ENCODE measurements around the gene RBMS3. TPM values are rescaled to one million over a fixed set of nuclear protein-coding genes. Genes with fewer than 3 reads are reported as not detected.
A peak's percentile ranks its signal among the peaks of the same experiment; 100 is the strongest.

Gene RBMS3
- total RNA-seq, 1 donor from 2014 or later = 0.47 TPM

DNA sequence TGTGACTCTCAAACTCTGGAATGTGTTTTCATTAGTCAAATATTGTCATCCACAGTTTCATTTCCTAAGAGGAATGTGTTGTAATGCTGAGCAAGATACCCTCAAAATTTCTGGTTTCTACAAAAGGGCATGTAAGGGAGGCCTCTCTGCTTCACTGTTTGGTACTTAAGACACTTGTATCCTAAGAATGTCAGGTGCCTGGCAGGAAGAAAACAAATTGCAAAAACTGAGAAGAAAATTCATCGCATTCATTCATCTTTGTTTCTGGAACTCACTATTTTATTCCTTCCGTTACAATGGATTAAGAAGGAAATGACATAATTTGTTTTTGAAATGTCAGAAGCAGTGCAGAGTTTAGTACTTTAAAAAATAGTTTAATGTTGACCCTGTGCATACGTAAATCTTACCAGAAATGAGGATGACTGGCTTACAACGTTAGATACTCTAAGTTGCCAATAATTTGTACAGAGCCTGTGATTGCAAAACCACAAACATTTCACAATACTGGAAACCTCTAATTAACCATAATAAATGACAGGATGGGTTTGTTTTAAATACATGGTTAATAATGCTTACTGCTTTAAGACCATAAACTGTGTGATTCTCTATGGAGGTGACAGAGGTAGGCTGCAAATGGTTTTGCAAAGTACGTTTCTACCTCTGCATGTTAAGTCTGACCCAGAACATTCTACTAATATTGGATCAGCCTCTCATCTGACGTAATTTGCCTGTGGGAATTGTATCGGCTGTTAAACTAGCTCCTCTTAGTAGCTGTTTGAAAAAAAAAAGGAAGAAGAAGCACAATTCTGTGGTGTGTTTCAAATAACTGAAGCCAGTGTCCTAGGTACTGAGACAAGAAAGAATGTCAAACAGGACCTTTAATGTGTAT lies 477.8 kb downstream of the RBMS3 start:
- Histone ChIP-seq H3K79me2 (ENCODE audit: low read depth) (no peaks in the 10 kb centered on the region), H3K9ac (no peak overlapping the region), H3K4me2 (peak overlapping the region; percentile 63), H3K36me3 (no peaks in the 10 kb centered on the region), H2AFZ (replicated peaks) (no peak overlapping the region), H3F3A (ENCODE audit: low read depth) (peaks cover 4% of the 10 kb centered on the region), H3K9me3 (ENCODE audit: low read depth) (no peaks in the 10 kb centered on the region), H3K27ac (no peak overlapping the region), H3K4me3 (no peak overlapping the region), H4K20me1 (ENCODE audit: low read depth) (no peaks in the 10 kb centered on the region), H3K4me1 (peaks cover 16% of the 10 kb centered on the region), H3K27me3 (no peaks in the 10 kb centered on the region)
- TF ChIP-seq EZH2phosphoT487 (IDR thresholded peaks at IDR 0.05) = no peak
- TF ChIP-seq CTCF (IDR thresholded peaks at IDR 0.05) = no peak
- TF ChIP-seq EZH2 (IDR thresholded peaks at IDR 0.05) = no peak
- no peak for DNase-seq (ENCODE audit: low spot score)
- Mint-ChIP-seq H3K27ac (no peak overlapping the region), H3K4me3 (no peak overlapping the region), H3K27me3 (ENCODE audit: insufficient read depth, low read depth) (no peaks in the 10 kb centered on the region), H3K36me3 (no peaks in the 10 kb centered on the region), H3K9me3 (no peaks in the 10 kb centered on the region), H3K4me1 (peaks cover 30% of the 10 kb centered on the region)

GRCh38 chr3:29759411-29760225 lies 478.7 kb downstream of the RBMS3 start:
- H3K9me3 Mint-ChIP-seq = no peaks in the 10 kb centered on the region
- no peaks in the 10 kb centered on the region for H3K27me3 Mint-ChIP-seq (ENCODE audit: insufficient read depth, low read depth)
- Histone ChIP-seq H3K4me2 (peak overlapping the region; percentile 63), H2AFZ (replicated peaks) (no peak overlapping the region), H3K36me3 (no peaks in the 10 kb centered on the region), H3K79me2 (ENCODE audit: low read depth) (no peaks in the 10 kb centered on the region), H3K27me3 (no peaks in the 10 kb centered on the region), H3F3A (ENCODE audit: low read depth) (peaks cover 4% of the 10 kb centered on the region), H3K4me3 (no peak overlapping the region), H3K27ac (peak overlapping the region; percentile 26), H3K9ac (no peak overlapping the region), H4K20me1 (ENCODE audit: low read depth) (no peaks in the 10 kb centered on the region), H3K4me1 (peaks cover 16% of the 10 kb centered on the region), H3K9me3 (ENCODE audit: low read depth) (no peaks in the 10 kb centered on the region)
- DNase-seq (ENCODE audit: low spot score) = peak; percentile 71
- H3K36me3 Mint-ChIP-seq = no peaks in the 10 kb centered on the region
- peaks cover 30% of the 10 kb centered on the region for H3K4me1 Mint-ChIP-seq
- H3K27ac Mint-ChIP-seq = no peak overlapping the region
- TF ChIP-seq CTCF (IDR thresholded peaks at IDR 0.05) (no peak), EZH2phosphoT487 (IDR thresholded peaks at IDR 0.05) (peak; percentile 61)
- no peak overlapping the region for H3K4me3 Mint-ChIP-seq

DNA sequence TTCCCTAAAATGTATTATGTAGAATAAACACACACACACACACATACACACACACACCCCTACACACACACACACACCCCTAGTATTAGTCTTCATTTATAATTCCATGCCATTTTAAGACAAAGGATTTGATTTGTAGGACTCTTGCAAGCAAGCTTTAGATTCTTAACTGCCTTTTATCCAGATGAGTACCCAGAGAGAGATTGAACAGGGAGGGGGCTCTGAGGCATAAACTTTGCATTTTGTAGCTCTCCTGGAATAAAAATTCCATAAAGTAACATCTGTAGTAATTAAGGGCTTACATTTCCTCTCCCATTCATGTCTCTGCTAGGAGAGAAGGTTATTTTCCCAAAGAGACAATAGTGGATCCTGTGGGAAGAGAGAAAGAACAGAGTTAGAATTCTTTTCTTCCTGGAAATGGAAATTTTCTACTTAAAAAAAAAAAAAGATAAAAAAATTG lies 479.4 kb downstream of the RBMS3 start:
- Histone ChIP-seq H3K36me3 (no peaks in the 10 kb centered on the region), H3K9ac (no peak overlapping the region), H2AFZ (replicated peaks) (no peak overlapping the region), H3F3A (ENCODE audit: low read depth) (peaks cover 4% of the 10 kb centered on the region), H3K4me1 (peaks cover 16% of the 10 kb centered on the region), H3K79me2 (ENCODE audit: low read depth) (no peaks in the 10 kb centered on the region), H3K27me3 (no peaks in the 10 kb centered on the region), H3K4me2 (no peak overlapping the region), H4K20me1 (ENCODE audit: low read depth) (no peaks in the 10 kb centered on the region), H3K9me3 (ENCODE audit: low read depth) (no peaks in the 10 kb centered on the region), H3K4me3 (no peak overlapping the region), H3K27ac (no peak overlapping the region)
- Mint-ChIP-seq H3K4me3 (no peak overlapping the region), H3K27ac (no peak overlapping the region), H3K27me3 (ENCODE audit: insufficient read depth, low read depth) (no peaks in the 10 kb centered on the region), H3K36me3 (no peaks in the 10 kb centered on the region), H3K9me3 (no peaks in the 10 kb centered on the region), H3K4me1 (peaks cover 30% of the 10 kb centered on the region)
- no peak for DNase-seq (ENCODE audit: low spot score)
- no peak for TF ChIP-seq CTCF (IDR thresholded peaks at IDR 0.05)
- no peak for TF ChIP-seq EZH2phosphoT487 (IDR thresholded peaks at IDR 0.05)
- no peak for TF ChIP-seq EZH2 (IDR thresholded peaks at IDR 0.05)
